Measurements from ENCODE around the gene DYRK2.
"Not testable (repeated sequence)": the region's sequence is repeated elsewhere in the genome, so short reads cannot be mapped to it uniquely, and the experiment has no call there.

The DYRK2 gene

GRCh38 chr12:67669934-67670631 is 21.5 kb downstream of the DYRK2 start:
- DNase-seq (ENCODE audit: low spot score) (no peak), FAIRE-seq (no peak)

- no peak for FAIRE-seq
- DNase-seq (ENCODE audit: low spot score): no peak
Observed at GRCh38 chr12:67671419-67671818, 22.9 kb downstream of the DYRK2 start.

- DNase-seq (ENCODE audit: low spot score): no peak
- no peak for FAIRE-seq
Observed at GRCh38 chr12:67671892-67672291, 23.3 kb downstream of the DYRK2 start.

GRCh38 chr12:67672507-67672906 is 24.0 kb downstream of the DYRK2 start:
- not testable (repeated sequence) for FAIRE-seq; DNase-seq (ENCODE audit: low spot score)

GRCh38 chr12:67673509-67673908 is 25.0 kb downstream of the DYRK2 start:
- not testable (repeated sequence) for FAIRE-seq; DNase-seq (ENCODE audit: low spot score)

GRCh38 chr12:67674417-67674816 is 25.9 kb downstream of the DYRK2 start:
- no peak for DNase-seq (ENCODE audit: low spot score)

GRCh38 chr12:67676624-67677023 is 28.1 kb downstream of the DYRK2 start:
- no peak for DNase-seq (ENCODE audit: low spot score)
- FAIRE-seq: no peak

More at GRCh38 chr12:67674417-67674816, 25.9 kb downstream of the DYRK2 start:
- no peak for FAIRE-seq

- DNase-seq (ENCODE audit: low spot score) (no peak), FAIRE-seq (no peak)
Observed at GRCh38 chr12:67677166-67677565, 28.6 kb downstream of the DYRK2 start.

- peak; percentile 93 for FAIRE-seq
- DNase-seq (ENCODE audit: low spot score): peak; percentile 72
Observed at GRCh38 chr12:67681105-67681778, 32.7 kb downstream of the DYRK2 start.

GRCh38 chr12:67681941-67682620 is 33.5 kb downstream of the DYRK2 start:
- FAIRE-seq (no peak), DNase-seq (ENCODE audit: low spot score) (no peak)

GRCh38 chr12:67689385-67689784 is 40.8 kb downstream of the DYRK2 start:
- DNase-seq (ENCODE audit: low spot score): no peak
- no peak for FAIRE-seq

- FAIRE-seq (no peak), DNase-seq (ENCODE audit: low spot score) (no peak)
Observed at GRCh38 chr12:67690656-67691055, 42.1 kb downstream of the DYRK2 start.

GRCh38 chr12:67691220-67691619 is 42.7 kb downstream of the DYRK2 start:
- no peak for DNase-seq (ENCODE audit: low spot score)
- FAIRE-seq: no peak

GRCh38 chr12:67692135-67692534 is 43.6 kb downstream of the DYRK2 start:
- DNase-seq (ENCODE audit: low spot score): no peak
- FAIRE-seq: no peak

GRCh38 chr12:67692966-67693365 is 44.4 kb downstream of the DYRK2 start:
- peak; percentile 9 for DNase-seq (ENCODE audit: low spot score)

GRCh38 chr12:67693894-67694293 is 45.3 kb downstream of the DYRK2 start:
- no peak for FAIRE-seq
- no peak for DNase-seq (ENCODE audit: low spot score)

More at GRCh38 chr12:67692966-67693365, 44.4 kb downstream of the DYRK2 start:
- FAIRE-seq: no peak

- FAIRE-seq (no peak), DNase-seq (ENCODE audit: low spot score) (no peak)
Observed at GRCh38 chr12:67694306-67694900, 45.9 kb downstream of the DYRK2 start.

GRCh38 chr12:67695974-67696373 is 47.4 kb downstream of the DYRK2 start:
- FAIRE-seq: no peak
- no peak for DNase-seq (ENCODE audit: low spot score)

GRCh38 chr12:67697443-67697842 is 48.9 kb downstream of the DYRK2 start:
- DNase-seq (ENCODE audit: low spot score) (no peak), FAIRE-seq (no peak)

- no peak for FAIRE-seq
- DNase-seq (ENCODE audit: low spot score): no peak
Observed at GRCh38 chr12:67697967-67698366, 49.4 kb downstream of the DYRK2 start.

- FAIRE-seq: no peak
- DNase-seq (ENCODE audit: low spot score): no peak
Observed at GRCh38 chr12:67698672-67699581, 50.4 kb downstream of the DYRK2 start.

All from RCC 7860 (cell line).